ENCODE measurements around the gene CDC42EP4. TPM values are rescaled to one million over a fixed set of nuclear protein-coding genes. Genes with fewer than 3 reads are reported as not detected.

CDC42EP4 gene
- total RNA-seq, 4 donors from 2014 or later: 45.1 to 63.9 (median 52.9) TPM

- Histone ChIP-seq H3K4me1 (peaks cover 6 to 20% (median 8%) of the 10 kb centered on the region in 3 donors), H3K27me3 (no peaks in the 10 kb centered on the region), H3K36me3 (no peaks in the 10 kb centered on the region), H3K4me3 (no peak overlapping the region), H3K9me3 (no peaks in the 10 kb centered on the region), H3K27ac (peak overlapping the region in 3 of 4 donors; percentile 32 to 74 (median 44))
- 27 to 76% methylated on average over 10 to 13 of the region's 19 CpGs for WGBS, 2 donors
- intact Hi-C loops (cut with DNase I): no loop called here
- DNase-seq: no peak
- no peak for TF ChIP-seq POLR2A (IDR thresholded peaks at IDR 0.05)
- TF ChIP-seq, protein P1, sequence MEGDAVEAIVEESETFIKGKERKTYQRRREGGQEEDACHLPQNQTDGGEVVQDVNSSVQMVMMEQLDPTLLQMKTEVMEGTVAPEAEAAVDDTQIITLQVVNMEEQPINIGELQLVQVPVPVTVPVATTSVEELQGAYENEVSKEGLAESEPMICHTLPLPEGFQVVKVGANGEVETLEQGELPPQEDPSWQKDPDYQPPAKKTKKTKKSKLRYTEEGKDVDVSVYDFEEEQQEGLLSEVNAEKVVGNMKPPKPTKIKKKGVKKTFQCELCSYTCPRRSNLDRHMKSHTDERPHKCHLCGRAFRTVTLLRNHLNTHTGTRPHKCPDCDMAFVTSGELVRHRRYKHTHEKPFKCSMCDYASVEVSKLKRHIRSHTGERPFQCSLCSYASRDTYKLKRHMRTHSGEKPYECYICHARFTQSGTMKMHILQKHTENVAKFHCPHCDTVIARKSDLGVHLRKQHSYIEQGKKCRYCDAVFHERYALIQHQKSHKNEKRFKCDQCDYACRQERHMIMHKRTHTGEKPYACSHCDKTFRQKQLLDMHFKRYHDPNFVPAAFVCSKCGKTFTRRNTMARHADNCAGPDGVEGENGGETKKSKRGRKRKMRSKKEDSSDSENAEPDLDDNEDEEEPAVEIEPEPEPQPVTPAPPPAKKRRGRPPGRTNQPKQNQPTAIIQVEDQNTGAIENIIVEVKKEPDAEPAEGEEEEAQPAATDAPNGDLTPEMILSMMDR (IDR thresholded peaks at IDR 0.05): no peak
Observed at GRCh38 chr17:73261952-73262675, 49.7 kb downstream of the CDC42EP4 start.

GRCh38 chr17:73261617-73261951 lies 50.2 kb downstream of the CDC42EP4 start, which contains the start of gene CPSF4L:
CPSF4L (minus strand) TSS chr17:73261880; CDS start chr17:73261818, 62 bp downstream.
- H3K9me3 ChIP-seq: no peaks in the 10 kb centered on the region
- H3K27ac ChIP-seq: peak within 1 kb of the TSS; percentile 4 to 74 (median 38)
- TF ChIP-seq, protein P1 (IDR thresholded peaks at IDR 0.05): no peak
- TF ChIP-seq POLR2A (IDR thresholded peaks at IDR 0.05): no peak
- H3K4me3 ChIP-seq: no peak within 1 kb of the TSS
- no peaks in the 10 kb centered on the region for H3K36me3 ChIP-seq
- H3K4me1 ChIP-seq: peaks cover 6 to 21% (median 8%) of the 10 kb centered on the region in 3 donors
- no peak for DNase-seq
- WGBS, 2 donors: 80% methylated on average over 8 of the region's 9 CpGs; no CpG with 5 or more reads in 1 of the 2 donors
- intact Hi-C loops (cut with DNase I): no loop called here
- no peaks in the 10 kb centered on the region for H3K27me3 ChIP-seq

- Histone ChIP-seq H3K9me3 (no peaks in the 10 kb centered on the region), H3K36me3 (no peaks in the 10 kb centered on the region), H3K4me3 (no peak overlapping the region), H3K27ac (no peak overlapping the region), H3K4me1 (peaks cover 1 to 22% (median 4%) of the 10 kb centered on the region in 3 donors), H3K27me3 (no peaks in the 10 kb centered on the region)
- no peak for TF ChIP-seq POLR2A (IDR thresholded peaks at IDR 0.05)
- TF ChIP-seq, protein P1 (IDR thresholded peaks at IDR 0.05): no peak
- 64% methylated on average over 4 of the region's 6 CpGs; no CpG with 5 or more reads in 1 of the 2 donors for WGBS, 2 donors
- DNase-seq: no peak
- intact Hi-C loops (cut with DNase I): loop anchor here (10.0 kb wide), 1 partner anchor 63 kb away; the partner anchor contains the start of gene COG1
Observed at GRCh38 chr17:73257516-73257915, 54.3 kb downstream of the CDC42EP4 start.

DNA sequence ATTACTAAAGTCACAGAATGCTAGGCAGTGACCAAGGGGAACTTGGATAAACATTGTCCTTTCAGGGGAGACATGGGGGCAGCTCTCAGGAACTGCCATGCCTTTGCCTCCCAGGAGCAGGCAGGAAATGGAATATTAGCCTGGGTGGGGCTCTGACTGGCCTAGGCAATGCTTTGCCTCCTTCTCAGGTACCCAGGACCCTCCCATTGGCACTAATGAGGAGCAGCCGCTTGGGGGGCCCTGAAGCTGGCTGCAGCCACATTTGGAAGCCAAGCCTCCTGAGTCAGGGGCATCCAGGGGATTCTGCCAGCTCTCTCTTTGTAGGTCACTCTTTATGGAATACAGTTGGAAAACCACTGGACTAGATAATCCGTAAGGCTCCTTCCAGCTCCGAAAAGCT lies 55.6 kb downstream of the CDC42EP4 start:
- Histone ChIP-seq H3K27me3 (no peaks in the 10 kb centered on the region), H3K4me1 (peaks cover 0 to 12% (median 0%) of the 10 kb centered on the region in 3 donors), H3K36me3 (no peaks in the 10 kb centered on the region), H3K4me3 (no peak overlapping the region), H3K27ac (no peak overlapping the region), H3K9me3 (no peaks in the 10 kb centered on the region)
- DNase-seq: no peak
- 82 to 87% methylated on average over 2 to 3 of the region's 3 CpGs for WGBS, 2 donors
- TF ChIP-seq POLR2A (IDR thresholded peaks at IDR 0.05): no peak
- TF ChIP-seq, protein P1 (IDR thresholded peaks at IDR 0.05): no peak
- intact Hi-C loops (cut with DNase I): loop anchor here (10.0 kb wide), 1 partner anchor 61 kb away; the partner anchor contains the start of gene COG1

GRCh38 chr17:73255671-73256181 lies 56.1 kb downstream of the CDC42EP4 start:
- DNase-seq: no peak
- intact Hi-C loops (cut with DNase I): loop anchor here (2.0 to 10.0 kb wide), 2 partner anchors 61 to 113 kb away; partner anchors contain the start of gene COG1
- 0 to 2% methylated on average over 7 to 8 of the region's 8 CpGs for WGBS, 2 donors
- no peak for TF ChIP-seq POLR2A (IDR thresholded peaks at IDR 0.05)
- TF ChIP-seq, protein P1 (IDR thresholded peaks at IDR 0.05): peak; percentile 94 to 98 (median 96)
- H3K9me3 ChIP-seq: no peaks in the 10 kb centered on the region
- no peak overlapping the region for H3K27ac ChIP-seq
- H3K4me3 ChIP-seq: no peak overlapping the region
- no peaks in the 10 kb centered on the region for H3K27me3 ChIP-seq
- H3K4me1 ChIP-seq: peaks cover 0 to 12% (median 0%) of the 10 kb centered on the region in 3 donors
- no peaks in the 10 kb centered on the region for H3K36me3 ChIP-seq
